Suppressor macrophage (primary cell): ENCODE measurements around the gene SIN3B.

ENCODE experiments used
- DNase-seq, 4 experiments: peaks; one replicate each; pipeline ENCODE4 v3.0.0-alpha.2; 2020 to 2022

The SIN3B gene

GRCh38 chr19:16915135-16915534, 85.9 kb downstream of the SIN3B start:
- no peak for DNase-seq

DNA sequence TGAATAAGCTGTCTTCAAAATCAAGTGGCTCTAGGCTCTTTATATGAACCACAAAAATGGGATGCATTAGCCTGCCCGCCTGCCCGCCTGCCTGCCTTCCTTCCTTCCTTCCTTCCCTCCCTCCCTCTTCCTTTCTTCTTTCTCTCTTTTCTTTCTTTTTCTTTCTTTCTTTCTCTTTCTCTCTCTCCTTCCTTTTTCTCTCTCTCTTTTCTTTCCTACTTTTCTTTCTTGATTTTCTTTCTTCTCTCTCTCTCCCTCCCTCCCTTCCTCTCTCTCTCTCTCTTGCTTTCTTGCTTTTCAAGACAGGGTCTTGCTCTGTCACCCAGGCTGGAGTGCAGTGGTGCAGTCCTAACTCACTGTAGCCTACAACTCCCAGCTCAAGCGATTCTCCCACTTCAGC, 86.5 kb downstream of the SIN3B start:
- no peak for DNase-seq

GRCh38 chr19:16917401-16917800, 88.2 kb downstream of the SIN3B start:
- DNase-seq: no peak

- no peak for DNase-seq
Observed at GRCh38 chr19:16919496-16919895, 90.3 kb downstream of the SIN3B start.

DNA sequence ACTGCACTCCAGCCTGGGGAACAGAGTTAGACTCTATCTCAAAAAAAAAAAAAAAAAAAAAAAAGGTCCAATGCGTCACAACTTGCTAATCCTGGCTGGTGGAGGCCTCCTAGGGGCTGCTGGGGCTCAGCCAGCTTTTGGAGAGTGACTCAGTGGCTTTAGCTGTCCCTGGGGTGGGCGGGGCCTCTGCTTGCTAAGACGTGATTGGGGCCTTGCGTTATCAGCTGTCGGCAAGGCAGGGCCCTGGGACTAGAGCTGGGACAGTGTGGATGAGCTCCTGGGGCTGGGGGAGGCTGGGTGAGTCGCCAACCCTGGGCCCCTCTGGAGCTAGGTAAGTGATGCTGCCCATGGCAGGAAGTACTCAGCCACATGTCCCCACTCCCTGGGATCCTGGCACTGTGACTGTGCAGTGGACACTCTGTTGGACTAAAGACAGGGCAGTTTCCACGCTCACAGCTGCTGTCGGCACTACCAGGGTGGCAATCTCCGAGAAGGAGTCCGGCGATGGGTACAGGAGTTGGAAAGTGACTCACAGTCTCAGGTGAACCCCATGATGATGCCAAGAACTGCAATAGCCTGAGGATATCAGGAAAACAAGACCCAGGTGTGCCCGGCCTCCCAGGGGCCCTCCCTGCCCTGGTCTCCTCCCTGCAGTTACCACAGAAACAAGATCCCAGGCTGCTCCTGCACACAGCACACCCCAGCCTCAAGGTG, 91.8 kb downstream of the SIN3B start:
- DNase-seq: no peak

GRCh38 chr19:16921766-16922591, 92.8 kb downstream of the SIN3B start:
- no peak for DNase-seq

- DNase-seq: no peak
Observed at GRCh38 chr19:16922592-16922934, 93.4 kb downstream of the SIN3B start.

GRCh38 chr19:16922949-16923348, 93.8 kb downstream of the SIN3B start:
- no peak for DNase-seq

GRCh38 chr19:16927883-16928282, 98.7 kb downstream of the SIN3B start:
- no peak for DNase-seq

GRCh38 chr19:16928351-16928750, 99.2 kb downstream of the SIN3B start:
- DNase-seq: no peak

- no peak for DNase-seq
Observed at GRCh38 chr19:16928916-16929315, 99.7 kb downstream of the SIN3B start.
